ENCODE measurements around the gene MYL9. TPM values are rescaled to one million over a fixed set of nuclear protein-coding genes. Genes with fewer than 3 reads are reported as not detected.

The MYL9 gene
- polyA plus RNA-seq, 3 donors: 0.08 to 0.20 TPM; not detected in 1

GRCh38 chr20:36573103-36573797 lies 31.9 kb downstream of the MYL9 start, which contains the start of gene TGIF2:
Gene TGIF2, plus strand, starts transcription at chr20:36573597. Its CDS starts 5,178 bp downstream, at chr20:36578775.
- under 1% methylated on average over 55 of the region's 80 CpGs for WGBS (ENCODE audit: insufficient coverage)
- Histone ChIP-seq H3K4me3 (replicated peaks in 1 of 3; ENCODE audit: low read depth in 2 of 3, low read length in 3 of 3) (peak within 1 kb of the TSS; percentile 82 to 97 (median 91)), H4K20me1 (ENCODE audit: insufficient read depth, low read length) (peaks cover 33% of the 10 kb centered on the region), H2AFZ (ENCODE audit: insufficient read depth, low read depth, low read length, poor library complexity, severe bottlenecking) (peak within 1 kb of the TSS; percentile 75), H3K36me3 (replicated peaks in 1 of 2; ENCODE audit: control insufficient read depth in 1 of 2, insufficient read depth in 2 of 2, low read length in 2 of 2) (peaks cover 0 to 5% of the 10 kb centered on the region in 2 donors), H3K4me2 (replicated peaks; ENCODE audit: extremely low read depth, low read length, poor library complexity, severe bottlenecking) (peak within 1 kb of the TSS; percentile 84), H3K4me1 (ENCODE audit: control insufficient read depth in 1 of 2, insufficient read depth in 2 of 2, low read length in 2 of 2) (peaks cover 26 to 30% of the 10 kb centered on the region in 2 donors), H3K79me2 (ENCODE audit: insufficient read depth, low read length) (peaks cover 38% of the 10 kb centered on the region), H3K9ac (ENCODE audit: insufficient read depth, low read length, poor library complexity, severe bottlenecking) (peak within 1 kb of the TSS; percentile 98), H3K9me3 (replicated peaks in 1 of 2; ENCODE audit: control insufficient read depth in 1 of 2, insufficient read depth in 1 of 2, low read length in 2 of 2) (no peaks in the 10 kb centered on the region), H3K27me3 (ENCODE audit: control insufficient read depth in 2 of 2, insufficient read depth in 2 of 2, low read length in 2 of 2) (peaks cover 0 to 3% of the 10 kb centered on the region in 2 donors), H3K27ac (ENCODE audit: low read depth in 1 of 2, low read length in 2 of 2) (peak within 1 kb of the TSS; percentile 96 to 97)
- Mint-ChIP-seq H3K4me3 (peak within 1 kb of the TSS; percentile 98 to 100), H3K27ac (peak within 1 kb of the TSS; percentile 89 to 96 (median 93)), H3K27me3 (ENCODE audit: low read depth in 3 of 3) (peaks cover 8 to 12% (median 9%) of the 10 kb centered on the region in 3 donors), H3K36me3 (peaks cover 4 to 10% of the 10 kb centered on the region in 2 donors), H3K9me3 (no peaks in the 10 kb centered on the region), H3K4me1 (peaks cover 34% of the 10 kb centered on the region)
- peak; percentile 55 to 84 (median 77) for DNase-seq
- intact Hi-C loops (cut with micrococcal nuclease): loop anchor here in 1 of 2 donors (1.0 kb wide), 1 partner anchor 32 kb away; the partner anchor contains the start of gene RAB5IF
- TF ChIP-seq CTCF (IDR thresholded peaks at IDR 0.05): no peak

- H4K20me1 ChIP-seq (ENCODE audit: insufficient read depth, low read length): peaks cover 40% of the 10 kb centered on the region
- Mint-ChIP-seq H3K27me3 (ENCODE audit: low read depth in 3 of 3) (peaks cover 6 to 12% (median 7%) of the 10 kb centered on the region in 3 donors), H3K4me3 (peak overlapping the region; percentile 77 to 98), H3K9me3 (no peaks in the 10 kb centered on the region), H3K27ac (peak overlapping the region; percentile 76 to 90 (median 81)), H3K4me1 (peaks cover 34% of the 10 kb centered on the region), H3K36me3 (peaks cover 10 to 16% of the 10 kb centered on the region in 2 donors)
- peaks cover 44% of the 10 kb centered on the region for H3K79me2 ChIP-seq (ENCODE audit: insufficient read depth, low read length)
- TF ChIP-seq CTCF (IDR thresholded peaks at IDR 0.05): no peak
- peaks cover 6 to 11% of the 10 kb centered on the region in 2 donors for H3K36me3 ChIP-seq (replicated peaks in 1 of 2; ENCODE audit: control insufficient read depth in 1 of 2, insufficient read depth in 2 of 2, low read length in 2 of 2)
- peaks cover 0 to 3% of the 10 kb centered on the region in 2 donors for H3K27me3 ChIP-seq (ENCODE audit: control insufficient read depth in 2 of 2, insufficient read depth in 2 of 2, low read length in 2 of 2)
- H3K4me2 ChIP-seq (replicated peaks; ENCODE audit: extremely low read depth, low read length, poor library complexity, severe bottlenecking): peak overlapping the region; percentile 84
- H2AFZ ChIP-seq (ENCODE audit: insufficient read depth, low read depth, low read length, poor library complexity, severe bottlenecking): peak overlapping the region; percentile 31
- peak overlapping the region; percentile 98 for H3K9ac ChIP-seq (ENCODE audit: insufficient read depth, low read length, poor library complexity, severe bottlenecking)
- under 1% methylated on average over 39 of the region's 53 CpGs for WGBS (ENCODE audit: insufficient coverage)
- H3K4me1 ChIP-seq (ENCODE audit: control insufficient read depth in 1 of 2, insufficient read depth in 2 of 2, low read length in 2 of 2): peaks cover 26 to 30% of the 10 kb centered on the region in 2 donors
- H3K27ac ChIP-seq (ENCODE audit: low read depth in 1 of 2, low read length in 2 of 2): peak overlapping the region; percentile 96 to 97
- no peaks in the 10 kb centered on the region for H3K9me3 ChIP-seq (replicated peaks in 1 of 2; ENCODE audit: control insufficient read depth in 1 of 2, insufficient read depth in 1 of 2, low read length in 2 of 2)
- peak; percentile 64 to 79 (median 70) for DNase-seq
- H3K4me3 ChIP-seq (replicated peaks in 1 of 3; ENCODE audit: low read depth in 2 of 3, low read length in 3 of 3): peak overlapping the region; percentile 82 to 97 (median 91)
- intact Hi-C loops (cut with micrococcal nuclease): loop anchor here (1.0 to 2.0 kb wide), 2 partner anchors 31 kb away; partner anchors contain the start of gene RAB5IF (in 2 of the 2)
Observed at GRCh38 chr20:36573798-36574365, 32.6 kb downstream of the MYL9 start.
